ENCODE measurements around the gene RTTN. TPM values are rescaled to one million over a fixed set of nuclear protein-coding genes. Genes with fewer than 3 reads are reported as not detected.

RTTN gene
- total and polyA plus RNA-seq, 9 of the 15 experiments (the other 6 are each of a cell fraction or from before 2014, with no cell fraction given) = 3.1 to 18.3 (median 10.6) TPM

GRCh38 chr18:70151614-70152013, 53.9 kb downstream of the RTTN start (continued):
- TF ChIP-seq RAD51 (IDR thresholded peaks at IDR 0.05; ENCODE audit: borderline replicate concordance, low read depth) = no peak
- TF ChIP-seq REST (IDR thresholded peaks at IDR 0.05; ENCODE audit: borderline replicate concordance) = no peak
- TF ChIP-seq REST (CRISPR knock-in tag; IDR thresholded peaks at IDR 0.05; ENCODE audit: low read depth) = no peak
- no peak for TF ChIP-seq ATF7 (IDR thresholded peaks at IDR 0.05)
- TF ChIP-seq ZNF79 (CRISPR knock-in tag; IDR thresholded peaks at IDR 0.05; ENCODE audit: low read depth) = no peak
- TF ChIP-seq ZBTB43 (CRISPR knock-in tag; IDR thresholded peaks at IDR 0.05) = no peak
- TF ChIP-seq HINFP (tag; conservative IDR thresholded peaks at IDR 0.05; ENCODE audit: low read depth) = peak; percentile 58; the same call in 1 of the 2 replicates
- no peak for TF ChIP-seq ZNF133 (CRISPR knock-in tag; IDR thresholded peaks at IDR 0.05)
- peak; percentile 57 for TF ChIP-seq TCF3 (CRISPR knock-in tag; IDR thresholded peaks at IDR 0.05)
- TF ChIP-seq RB1 (IDR thresholded peaks at IDR 0.05; ENCODE audit: low read depth) = no peak
- no peak for TF ChIP-seq PRMT5 (CRISPR knock-in tag; IDR thresholded peaks at IDR 0.05)
- TF ChIP-seq TFE3 (CRISPR knock-in tag; IDR thresholded peaks at IDR 0.05) = no peak
- TF ChIP-seq JUND (IDR thresholded peaks at IDR 0.05; ENCODE audit: borderline replicate concordance, low read depth, low read length) = no peak
- peak; percentile 11; the same call in 1 of the 3 replicates for TF ChIP-seq JUND (tag; IDR thresholded peaks at IDR 0.05; ENCODE audit: borderline replicate concordance, low read depth, low read length)
- TF ChIP-seq SMARCA4 (IDR thresholded peaks at IDR 0.05) = peak; percentile 66
- TF ChIP-seq MYC (IDR thresholded peaks at IDR 0.05; ENCODE audit: low read depth, low read length) = no peak
- TF ChIP-seq MYC (CRISPR knock-in tag; IDR thresholded peaks at IDR 0.05; ENCODE audit: borderline replicate concordance, low read depth) = no peak
- no peak for TF ChIP-seq ZNF217 (CRISPR knock-in tag; IDR thresholded peaks at IDR 0.05)
